GM13976 (cell line): ENCODE measurements around the gene DBT.

ENCODE experiments used
- DNase-seq: peaks from one replicate; pipeline ENCODE4 v3.0.0; 2012; ENCODE audit warnings: low spot score
- in situ Hi-C: fragments of 300-500 bp; cut with MboI; formaldehyde crosslinking; loops from one replicate; pipeline ENCODE4 v1.12.0; 2022; ENCODE audit warnings: low sequenced_read_pairs, mixed read lengths, inconsistent platforms; ENCODE audit not compliant: unreplicated experiment
- TF ChIP-seq, protein P1 (sequence below): IDR thresholded peaks from 2 replicates; pipeline ENCODE4 v1.5.1; 2012; ENCODE audit warnings: borderline replicate concordance, mild to moderate bottlenecking; ENCODE audit not compliant: insufficient read depth; ENCODE audit errors: extremely low read depth, missing control alignments, control extremely low read depth

DBT gene

GRCh38 chr1:100198596-100198995 lies 51.0 kb downstream of the DBT start:
- TF ChIP-seq, protein P1, sequence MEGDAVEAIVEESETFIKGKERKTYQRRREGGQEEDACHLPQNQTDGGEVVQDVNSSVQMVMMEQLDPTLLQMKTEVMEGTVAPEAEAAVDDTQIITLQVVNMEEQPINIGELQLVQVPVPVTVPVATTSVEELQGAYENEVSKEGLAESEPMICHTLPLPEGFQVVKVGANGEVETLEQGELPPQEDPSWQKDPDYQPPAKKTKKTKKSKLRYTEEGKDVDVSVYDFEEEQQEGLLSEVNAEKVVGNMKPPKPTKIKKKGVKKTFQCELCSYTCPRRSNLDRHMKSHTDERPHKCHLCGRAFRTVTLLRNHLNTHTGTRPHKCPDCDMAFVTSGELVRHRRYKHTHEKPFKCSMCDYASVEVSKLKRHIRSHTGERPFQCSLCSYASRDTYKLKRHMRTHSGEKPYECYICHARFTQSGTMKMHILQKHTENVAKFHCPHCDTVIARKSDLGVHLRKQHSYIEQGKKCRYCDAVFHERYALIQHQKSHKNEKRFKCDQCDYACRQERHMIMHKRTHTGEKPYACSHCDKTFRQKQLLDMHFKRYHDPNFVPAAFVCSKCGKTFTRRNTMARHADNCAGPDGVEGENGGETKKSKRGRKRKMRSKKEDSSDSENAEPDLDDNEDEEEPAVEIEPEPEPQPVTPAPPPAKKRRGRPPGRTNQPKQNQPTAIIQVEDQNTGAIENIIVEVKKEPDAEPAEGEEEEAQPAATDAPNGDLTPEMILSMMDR, result no peak
- no peak for DNase-seq
- in situ Hi-C loops, result no loop called here

DNA sequence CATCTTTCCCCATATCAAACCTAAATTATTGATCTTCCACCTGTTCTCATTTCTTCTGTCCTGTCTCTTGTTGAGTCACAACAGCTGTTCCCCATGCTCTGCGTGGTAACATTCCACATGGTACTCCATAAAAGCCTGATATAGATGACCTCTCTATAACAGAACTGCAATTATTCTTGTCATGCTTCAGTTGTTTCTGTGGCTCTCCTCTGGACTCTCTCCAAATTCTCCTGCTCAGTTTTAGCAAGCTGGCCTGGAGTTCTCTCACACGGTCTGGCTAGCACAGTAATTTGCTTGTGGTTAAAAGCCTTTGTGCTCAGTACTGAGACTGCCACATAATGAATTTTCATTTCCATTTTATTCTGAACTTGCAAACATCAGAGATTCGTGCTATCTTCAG lies 61.0 kb downstream of the DBT start:
- no peak for DNase-seq
- in situ Hi-C loops, result no loop called here
- TF ChIP-seq, protein P1, result no peak

GRCh38 chr1:100187912-100188311 lies 61.7 kb downstream of the DBT start:
- TF ChIP-seq, protein P1, result no peak
- in situ Hi-C loops, result no loop called here
- no peak for DNase-seq

GRCh38 chr1:100184536-100184935 lies 65.1 kb downstream of the DBT start:
- no peak for DNase-seq
- TF ChIP-seq, protein P1, result no peak
- in situ Hi-C loops, result no loop called here

- in situ Hi-C loops, result no loop called here
Measured at GRCh38 chr1:100183370-100183769, 66.3 kb downstream of the DBT start.

DNA sequence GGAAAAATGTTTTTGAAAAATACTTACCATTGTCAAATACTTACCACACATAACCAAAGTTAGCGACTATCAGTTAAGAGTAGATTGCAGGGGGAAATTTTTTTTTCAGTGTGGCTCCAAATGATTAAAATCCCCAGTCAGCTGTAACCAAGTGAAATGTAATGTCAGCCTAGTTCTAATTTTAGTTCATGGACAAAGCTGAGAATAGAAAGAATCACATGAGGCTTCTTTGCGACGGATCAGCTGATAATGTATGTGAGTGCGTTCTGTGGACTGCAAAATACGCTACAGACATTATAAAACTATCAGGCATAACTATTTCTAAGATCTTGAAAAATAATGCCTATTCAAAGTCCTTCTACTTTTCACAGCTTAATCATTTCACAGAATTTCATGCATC lies 71.5 kb downstream of the DBT start, which contains the start of gene LRRC39:
TSS of gene LRRC39 (minus strand) at position 166 of the 400 bp plus-strand sequence. CDS start 9,740 bp downstream, outside the sequence.
- DNase-seq, result no peak
- in situ Hi-C loops, result no loop called here
- TF ChIP-seq, protein P1, result no peak

More at GRCh38 chr1:100183370-100183769, 66.3 kb downstream of the DBT start:
- DNase-seq, result no peak
- TF ChIP-seq, protein P1, result no peak
